ENCODE results near the gene ZDHHC24.

GRCh38 chr11:66532784-66533183 lies 13.1 kb downstream of the ZDHHC24 start:
- TF ChIP-seq POLR2A (IDR thresholded peaks at IDR 0.05) (no peak), POLR2AphosphoS5 (IDR thresholded peaks at IDR 0.05) (no peak), CTCF (IDR thresholded peaks at IDR 0.05) (no peak), EP300 (IDR thresholded peaks at IDR 0.05) (no peak)

Data from gastroesophageal sphincter (tissue), 3 donors.